ENCODE results near the gene SLC4A9.
A peak's percentile ranks its signal among the peaks of the same experiment; 100 is the strongest.

SLC4A9 gene

GRCh38 chr5:140393738-140394137 lies 33.7 kb downstream of the SLC4A9 start (continued):
- no peak for TF ChIP-seq PRDM2 (tag by site-specific recombination; IDR thresholded peaks at IDR 0.05; ENCODE audit: borderline replicate concordance)
- TF ChIP-seq FEZF1 (tag by site-specific recombination; IDR thresholded peaks at IDR 0.05) = no peak
- no peak for TF ChIP-seq ZNF112 (tag by site-specific recombination; IDR thresholded peaks at IDR 0.05)
- TF ChIP-seq ZIC2 (tag by site-specific recombination; IDR thresholded peaks at IDR 0.05) = no peak
- TF ChIP-seq ZNF76 (tag by site-specific recombination; IDR thresholded peaks at IDR 0.05; ENCODE audit: borderline replicate concordance, low read depth) = no peak
- TF ChIP-seq BCL11B (tag by site-specific recombination; IDR thresholded peaks at IDR 0.05; ENCODE audit: low read depth) = no peak

- ChIA-PET POLR2A (no interaction called here), CTCF (interaction anchor here (0.5 kb wide), 1 partner anchor 149 kb away, joined by 3 read pairs; no protein-coding TSS in a partner anchor)
- Histone ChIP-seq H3K36me3 (ENCODE audit: control insufficient read depth in 2 of 2, insufficient read depth in 1 of 2, low read length in 2 of 2) (no peaks in the 10 kb centered on the region; a peak in 1 of 3 replicates), H3K9me3 (ENCODE audit: control insufficient read depth, insufficient read depth, low read depth, low read length) (no peaks in the 10 kb centered on the region), H3K4me3 (ENCODE audit: low read depth, low read length) (no peak overlapping the region), H3K4me1 (ENCODE audit: control insufficient read depth, insufficient read depth, low read length) (peaks cover 4% of the 10 kb centered on the region; the same call in 1 of the 2 replicates), H3K27ac (ENCODE audit: extremely low read depth, low read depth, low read length) (no peak overlapping the region)
- TF ChIP-seq ZNF324 (tag by site-specific recombination; IDR thresholded peaks at IDR 0.05) (0 out of 2 replicates have a peak, but pooled peaks have one; percentile 6), ZNF138 (tag by site-specific recombination; IDR thresholded peaks at IDR 0.05; ENCODE audit: borderline replicate concordance) (no peak), PRDM6 (tag by site-specific recombination; IDR thresholded peaks at IDR 0.05) (0 out of 2 replicates have a peak, but pooled peaks have one; percentile 24), BCL6B (tag by site-specific recombination; IDR thresholded peaks at IDR 0.05) (no peak), EGR2 (tag by site-specific recombination; IDR thresholded peaks at IDR 0.05; ENCODE audit: low read depth) (no peak), ZNF664 (tag by site-specific recombination; IDR thresholded peaks at IDR 0.05) (peak; percentile 41; the same call in 1 of the 2 replicates), ZNF791 (tag by site-specific recombination; IDR thresholded peaks at IDR 0.05) (no peak), ZNF449 (tag by site-specific recombination; IDR thresholded peaks at IDR 0.05) (no peak), ZNF510 (tag by site-specific recombination; IDR thresholded peaks at IDR 0.05; ENCODE audit: insufficient replicate concordance) (no peak), ZNF341 (tag by site-specific recombination; IDR thresholded peaks at IDR 0.05; ENCODE audit: low read depth) (no peak), ZNF521 (tag by site-specific recombination; IDR thresholded peaks at IDR 0.05) (no peak), ZNF184 (tag by site-specific recombination; IDR thresholded peaks at IDR 0.05) (0 out of 2 replicates have a peak, but pooled peaks have one; percentile 5), ZBTB26 (tag by site-specific recombination; optimal IDR thresholded peaks at IDR 0.05) (no peak)
These were observed 38.4 kb downstream of the SLC4A9 start for GRCh38 chr5:140398379-140398811.
